GM10266 (cell line): ENCODE data around the gene PIGV.

ENCODE experiments used
- DNase-seq: peaks from one replicate; pipeline ENCODE4 v3.0.0; 2012; ENCODE audit errors: extremely low spot score
- CTCF ChIP-seq: IDR thresholded peaks from 2 replicates; pipeline ENCODE4 v1.5.1; 2012; ENCODE audit warnings: mild to moderate bottlenecking, low read depth; ENCODE audit not compliant: control insufficient read depth, insufficient read depth; ENCODE audit errors: missing control alignments

PIGV gene

GRCh38 chr1:26782521-26783212 is 5.1 kb upstream of the PIGV start:
- TF ChIP-seq CTCF, result no peak
- DNase-seq, result no peak

- no peak for TF ChIP-seq CTCF
- DNase-seq, result no peak
These were observed 4.1 kb upstream of the PIGV start for GRCh38 chr1:26783646-26784022.

- no peak for TF ChIP-seq CTCF
- DNase-seq, result no peak
These were observed 3.5 kb upstream of the PIGV start for GRCh38 chr1:26784023-26784871.

GRCh38 chr1:26784886-26785285 is 2.9 kb upstream of the PIGV start:
- TF ChIP-seq CTCF, result no peak
- DNase-seq, result no peak

GRCh38 chr1:26785611-26786436 is 1.9 kb upstream of the PIGV start:
- DNase-seq, result no peak
- no peak for TF ChIP-seq CTCF

- TF ChIP-seq CTCF, result no peak
- DNase-seq, result peak; percentile 74
These were observed 1.0 kb upstream of the PIGV start for GRCh38 chr1:26786437-26787380.
